Esophagus (tissue), 2 donors: ENCODE measurements around the gene BEND2. TPM values are rescaled to one million over a fixed set of nuclear protein-coding genes. Genes with fewer than 3 reads are reported as not detected.

ENCODE experiments used
- H3K27ac ChIP-seq, 2 donors: one replicate each; pipeline ENCODE4 v1.5.1; 2013; ENCODE audit warnings: low read depth in 2 of 2, mild to moderate bottlenecking in 2 of 2, inconsistent platforms in 1 of 2, low read length in 1 of 2, moderate library complexity in 1 of 2
- H3K27me3 ChIP-seq, 2 donors: one replicate each; pipeline ENCODE4 v1.6.1; 2013; ENCODE audit warnings: low read length in 2 of 2, control low read depth in 1 of 2, mild to moderate bottlenecking in 1 of 2; ENCODE audit not compliant: insufficient read depth in 2 of 2, control insufficient read depth in 1 of 2
- H3K36me3 ChIP-seq, 2 donors: one replicate each; pipeline ENCODE4 v1.6.1; 2013; ENCODE audit warnings: low read length in 1 of 2; ENCODE audit not compliant: control insufficient read depth in 2 of 2, insufficient read depth in 2 of 2
- H3K4me1 ChIP-seq, 2 donors: one replicate each; pipeline ENCODE4 v1.6.1; 2013; ENCODE audit warnings: low read length in 1 of 2; ENCODE audit not compliant: control insufficient read depth in 2 of 2, insufficient read depth in 2 of 2
- H3K4me3 ChIP-seq, 2 donors: one replicate each; pipeline ENCODE4 v1.5.1; 2013; ENCODE audit warnings: low read length in 2 of 2, mild to moderate bottlenecking in 2 of 2, low read depth in 1 of 2, moderate library complexity in 1 of 2
- H3K9me3 ChIP-seq, 2 donors: one replicate each; pipeline ENCODE4 v1.6.1; 2013; ENCODE audit warnings: mild to moderate bottlenecking in 2 of 2, low read depth in 1 of 2, low read length in 1 of 2, moderate library complexity in 1 of 2; ENCODE audit not compliant: control insufficient read depth in 2 of 2, insufficient read depth in 1 of 2
- WGBS, 2 donors: extraction: QIAGEN DNeasy Blood & Tissue Kit; methylation state at CpG; one replicate each; pipeline ENCODE4 v1.1.7; 2013; 5-methylcytosine and 5-hydroxymethylcytosine counted together
- polyA plus RNA-seq, 2 donors: library from polyadenylated mRNA; stranded (reverse); fragments of 200-250 nt; gene quantifications; one replicate each; pipeline ENCODE4 v1.2.3, GENCODE V29; 2013
- donor health status: healthy with polysubstance abuse.
- donor health status: Bipolar disorder and iron deficiency.

The BEND2 gene
- polyA plus RNA-seq, 2 donors = not detected

GRCh38 chrX:18151157-18151556 lies 69.5 kb downstream of the BEND2 start:
- Histone ChIP-seq H3K4me3 (no peak overlapping the region), H3K4me1 (no peaks in the 10 kb centered on the region), H3K9me3 (no peaks in the 10 kb centered on the region), H3K27ac (no peak overlapping the region), H3K36me3 (no peaks in the 10 kb centered on the region), H3K27me3 (no peaks in the 10 kb centered on the region)
- 83 to 85% methylated on average over 5 of the region's 5 CpGs for WGBS, 2 donors

DNA sequence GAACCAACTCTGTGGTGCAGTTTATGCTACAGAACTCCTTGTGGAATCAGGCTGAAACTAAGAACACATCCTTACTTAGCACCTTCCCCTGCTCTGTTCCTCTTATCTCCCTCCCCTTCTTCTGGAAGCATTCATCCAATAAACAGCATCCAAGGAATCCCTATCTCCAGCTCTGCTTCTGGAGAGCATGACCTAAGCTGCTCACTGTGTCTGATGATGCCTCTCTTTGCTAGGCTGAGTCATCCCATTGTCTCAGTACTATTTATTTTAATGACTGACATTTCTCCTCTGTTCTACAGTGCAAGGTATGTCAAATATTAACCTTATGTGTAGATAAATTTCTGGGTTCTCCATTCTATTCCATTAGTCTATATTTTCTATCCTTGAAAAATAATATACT lies 71.2 kb downstream of the BEND2 start:
- no peaks in the 10 kb centered on the region for H3K27me3 ChIP-seq
- H3K27ac ChIP-seq = no peak overlapping the region

DNA sequence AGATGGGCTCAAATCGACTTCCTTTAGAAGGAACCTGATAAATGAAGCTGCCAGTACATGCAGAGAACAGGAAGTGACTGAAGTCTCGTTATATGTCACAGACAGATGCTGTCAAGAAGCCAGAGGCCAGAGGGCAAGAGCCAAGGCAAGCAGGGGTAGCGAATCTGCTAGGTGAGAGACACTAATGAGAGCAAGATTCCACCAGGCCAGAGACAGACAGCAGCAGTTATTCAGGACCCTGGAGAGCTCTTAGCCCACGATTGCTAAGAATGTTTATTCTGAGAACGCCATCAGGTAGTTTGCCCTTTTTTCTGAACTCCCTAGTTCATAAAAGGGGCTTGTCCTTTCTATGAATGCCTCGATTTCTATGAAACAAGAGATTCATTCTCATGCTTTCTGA lies 73.7 kb downstream of the BEND2 start:
- no peaks in the 10 kb centered on the region for H3K4me1 ChIP-seq
- H3K27me3 ChIP-seq = no peaks in the 10 kb centered on the region
- 18 to 26% methylated on average over 6 of the region's 6 CpGs for WGBS, 2 donors
- no peak overlapping the region for H3K27ac ChIP-seq
- H3K9me3 ChIP-seq = no peaks in the 10 kb centered on the region
- H3K36me3 ChIP-seq = no peaks in the 10 kb centered on the region
- H3K4me3 ChIP-seq = no peak overlapping the region

More for the DNA sequence above, 71.2 kb downstream of the BEND2 start:
- H3K4me1 ChIP-seq = no peaks in the 10 kb centered on the region
- H3K4me3 ChIP-seq = no peak overlapping the region
- H3K9me3 ChIP-seq = no peaks in the 10 kb centered on the region
- H3K36me3 ChIP-seq = no peaks in the 10 kb centered on the region

DNA sequence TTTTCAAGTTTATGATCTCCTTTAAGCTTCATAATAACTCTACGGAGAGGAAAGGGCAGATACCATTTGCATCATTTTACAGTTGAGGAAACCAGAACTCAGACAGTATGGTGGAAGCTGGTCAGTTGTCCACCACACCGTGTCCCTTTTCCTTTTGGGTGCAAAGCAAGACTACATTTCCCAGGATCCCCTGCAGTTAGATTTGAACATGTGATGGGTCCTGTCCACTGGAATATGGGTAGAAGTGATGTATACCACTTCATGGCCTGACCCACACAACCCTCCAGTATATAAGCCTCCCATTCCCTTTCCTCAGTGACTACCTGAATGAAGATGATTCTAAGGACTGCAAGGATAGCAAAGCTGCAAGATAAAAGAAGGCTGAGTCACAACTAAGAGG lies 74.7 kb downstream of the BEND2 start:
- no peaks in the 10 kb centered on the region for H3K4me1 ChIP-seq
- no peaks in the 10 kb centered on the region for H3K36me3 ChIP-seq
- H3K27me3 ChIP-seq = no peaks in the 10 kb centered on the region
- H3K9me3 ChIP-seq = no peaks in the 10 kb centered on the region
- H3K27ac ChIP-seq = no peak overlapping the region
- 87% methylated on average over 2 of the region's 2 CpGs for WGBS, 2 donors
- no peak overlapping the region for H3K4me3 ChIP-seq

DNA sequence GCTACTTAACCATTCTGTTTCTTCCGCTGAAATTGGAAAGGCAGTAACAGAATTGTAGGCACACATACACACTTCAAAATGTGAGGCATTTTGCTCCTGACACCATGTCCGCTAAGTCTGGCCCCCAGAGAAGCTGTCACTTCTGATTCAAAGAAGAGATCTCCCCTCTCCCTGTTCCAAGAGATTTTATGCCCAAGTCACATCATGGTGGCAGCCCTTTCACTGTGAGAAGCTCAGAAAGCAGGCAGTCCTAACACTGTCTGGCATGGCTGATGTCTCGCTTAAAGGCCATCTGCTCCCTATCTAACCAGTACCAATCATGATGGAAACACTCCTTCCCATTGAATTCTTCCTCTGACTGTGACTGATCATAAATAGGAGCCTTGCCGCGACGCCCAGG lies 83.9 kb downstream of the BEND2 start:
- Histone ChIP-seq H3K4me3 (no peak overlapping the region), H3K27ac (no peak overlapping the region), H3K9me3 (no peaks in the 10 kb centered on the region), H3K27me3 (no peaks in the 10 kb centered on the region), H3K36me3 (no peaks in the 10 kb centered on the region), H3K4me1 (no peaks in the 10 kb centered on the region)
- WGBS, 2 donors = 80 to 92% methylated on average over 6 of the region's 6 CpGs

- Histone ChIP-seq H3K27me3 (no peaks in the 10 kb centered on the region), H3K9me3 (no peaks in the 10 kb centered on the region)
- WGBS, 2 donors = 87 to 90% methylated on average over 6 of the region's 6 CpGs
These were observed 87.1 kb downstream of the BEND2 start for GRCh38 chrX:18133605-18134004.

DNA sequence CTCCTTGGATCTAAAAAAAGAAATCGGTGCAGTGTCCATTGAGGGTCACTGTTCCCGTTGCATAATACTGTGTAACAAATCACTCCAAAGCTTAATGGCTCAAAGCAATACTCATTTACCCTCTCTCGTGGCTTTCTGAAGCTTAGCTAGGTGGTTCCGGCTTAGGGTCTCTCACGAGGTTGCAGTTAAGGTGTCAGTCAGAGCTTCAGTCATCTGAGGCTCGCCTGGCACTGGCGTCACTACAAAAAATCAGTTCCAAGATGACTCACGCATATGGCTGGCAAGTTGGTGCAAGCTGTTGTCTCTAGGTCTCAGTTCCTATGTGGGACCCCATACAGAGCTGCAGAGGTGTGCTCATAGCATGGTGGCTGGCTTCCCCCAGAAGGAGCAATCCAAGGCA lies 91.0 kb downstream of the BEND2 start:
- Histone ChIP-seq H3K36me3 (no peaks in the 10 kb centered on the region), H3K27ac (no peak overlapping the region), H3K9me3 (no peaks in the 10 kb centered on the region), H3K4me1 (no peaks in the 10 kb centered on the region), H3K4me3 (no peak overlapping the region), H3K27me3 (no peaks in the 10 kb centered on the region)
- 55 to 67% methylated on average over 8 of the region's 8 CpGs for WGBS, 2 donors

More at GRCh38 chrX:18133605-18134004, 87.1 kb downstream of the BEND2 start:
- Histone ChIP-seq H3K36me3 (no peaks in the 10 kb centered on the region), H3K4me3 (no peak overlapping the region), H3K27ac (no peak overlapping the region), H3K4me1 (no peaks in the 10 kb centered on the region)

DNA sequence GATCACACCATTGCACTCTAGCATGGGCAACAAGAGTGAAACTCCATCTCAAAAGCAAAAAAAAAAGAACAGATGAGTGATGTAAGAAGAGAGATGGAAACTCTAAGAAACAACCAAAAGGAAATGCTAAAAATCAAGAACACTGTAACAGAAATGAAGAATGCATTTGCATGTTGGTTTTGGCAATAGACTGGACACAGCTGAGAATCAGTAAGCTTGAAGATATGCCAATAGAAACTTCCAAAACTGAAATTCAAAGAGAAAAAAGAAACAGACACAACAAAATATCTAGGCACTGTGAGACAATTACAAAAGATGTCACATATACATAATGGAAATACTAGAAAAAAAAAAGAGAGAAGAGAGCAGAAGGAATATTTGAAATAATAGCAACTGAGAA lies 93.7 kb downstream of the BEND2 start:
- H3K27ac ChIP-seq = no peak overlapping the region
- peaks cover 0 to 2% of the 10 kb centered on the region in 2 donors for H3K9me3 ChIP-seq
- H3K4me1 ChIP-seq = no peaks in the 10 kb centered on the region
- H3K36me3 ChIP-seq = no peaks in the 10 kb centered on the region
- H3K4me3 ChIP-seq = no peak overlapping the region
- H3K27me3 ChIP-seq = no peaks in the 10 kb centered on the region

- Histone ChIP-seq H3K27ac (no peak overlapping the region), H3K27me3 (no peaks in the 10 kb centered on the region), H3K9me3 (peaks cover 0 to 10% of the 10 kb centered on the region in 2 donors), H3K4me3 (no peak overlapping the region), H3K4me1 (no peaks in the 10 kb centered on the region), H3K36me3 (no peaks in the 10 kb centered on the region)
- WGBS, 2 donors = 74 to 84% methylated on average over 2 of the region's 2 CpGs
These were observed 100.8 kb downstream of the BEND2 start for GRCh38 chrX:18119856-18120255.
